Liver (tissue), 3 donors: ENCODE measurements around the gene TXNL1.

Experiments
- CTCF ChIP-seq: fragments of 150-350 bp; IDR thresholded peaks from 2 replicates; pipeline ENCODE4 v1.5.1; 2017; ENCODE audit warnings: improper control_type of control experiment, low read depth, low read length; ENCODE audit not compliant: missing input control
- EGR1 ChIP-seq, 2 donors: IDR thresholded peaks; 2 replicates each; pipeline ENCODE4 v1.6.1; 2016 to 2018; ENCODE audit warnings: antibody characterized with exemption in 2 of 2, low read depth in 2 of 2
- FOXA1 ChIP-seq: IDR thresholded peaks from 2 replicates; pipeline ENCODE4 v1.6.1; 2016; ENCODE audit warnings: antibody characterized with exemption
- HNF4A ChIP-seq, 2 donors: conservative IDR thresholded peaks; 2 replicates each; pipeline ENCODE4 v1.6.1; 2016; ENCODE audit warnings: antibody characterized with exemption in 2 of 2, mild to moderate bottlenecking in 2 of 2
- TAF1 ChIP-seq: conservative IDR thresholded peaks from 2 replicates; pipeline ENCODE4 v1.6.1; 2016; ENCODE audit warnings: antibody characterized with exemption, mild to moderate bottlenecking
- donor health status: healthy.
- donor health status: healthy.

GRCh38 chr18:56569416-56569815 lies 69.0 kb downstream of the TXNL1 start:
- TF ChIP-seq EGR1 (IDR thresholded peaks at IDR 0.05; ENCODE audit: low read depth in 2 of 2) (no peak), HNF4A (conservative IDR thresholded peaks at IDR 0.05) (no peak), CTCF (no peak), TAF1 (no peak), FOXA1 (no peak)
